IPS-20b (cell line): ENCODE measurements around the gene CEACAM18.
"Not testable (repeated sequence)": the region's sequence is repeated elsewhere in the genome, so short reads cannot be mapped to it uniquely, and the experiment has no call there.

Source experiments
- H3K27ac ChIP-seq: one replicate; pipeline ENCODE4 v1.5.1; 2013; ENCODE audit warnings: low read length
- H3K27me3 ChIP-seq: 2 replicates; pipeline ENCODE4 v1.6.1; 2013; ENCODE audit warnings: mild to moderate bottlenecking, low read length, inconsistent platforms; ENCODE audit not compliant: insufficient read depth
- H3K36me3 ChIP-seq: 2 replicates; pipeline ENCODE4 v1.6.1; 2013; ENCODE audit warnings: low read depth, mild to moderate bottlenecking, inconsistent platforms, low read length, moderate library complexity; ENCODE audit not compliant: insufficient read depth
- H3K4me1 ChIP-seq: 2 replicates; pipeline ENCODE4 v1.6.1; 2013; ENCODE audit warnings: mild to moderate bottlenecking, control low read depth, inconsistent platforms, low read length, moderate library complexity; ENCODE audit not compliant: insufficient read depth
- H3K4me3 ChIP-seq: 2 replicates; pipeline ENCODE4 v1.5.1; 2013; ENCODE audit warnings: mild to moderate bottlenecking, low read length, inconsistent platforms
- H3K9ac ChIP-seq: 2 replicates; pipeline ENCODE4 v1.6.1; 2013; ENCODE audit warnings: low read depth, mild to moderate bottlenecking, inconsistent platforms, low read length, moderate library complexity
- H3K9me3 ChIP-seq: 2 replicates; pipeline ENCODE4 v1.6.1; 2013; ENCODE audit warnings: mild to moderate bottlenecking, low read depth, low read length, inconsistent platforms; ENCODE audit not compliant: insufficient read depth

The CEACAM18 gene

GRCh38 chr19:51463976-51464581 lies 14.3 kb upstream of the CEACAM18 start:
- not testable (repeated sequence) for H3K9ac ChIP-seq, H3K36me3 ChIP-seq, H3K9me3 ChIP-seq, H3K4me3 ChIP-seq, H3K27ac ChIP-seq, H3K4me1 ChIP-seq
- H3K27me3 ChIP-seq: peaks cover 44% of the 10 kb centered on the region

GRCh38 chr19:51466723-51467122 lies 11.6 kb upstream of the CEACAM18 start:
- H3K4me1 ChIP-seq: no peaks in the 10 kb centered on the region
- H3K27ac ChIP-seq: no peak overlapping the region
- no peak overlapping the region for H3K4me3 ChIP-seq
- H3K27me3 ChIP-seq: peaks cover 44% of the 10 kb centered on the region
- no peaks in the 10 kb centered on the region for H3K36me3 ChIP-seq
- no peak overlapping the region for H3K9ac ChIP-seq
- H3K9me3 ChIP-seq: no peaks in the 10 kb centered on the region

DNA sequence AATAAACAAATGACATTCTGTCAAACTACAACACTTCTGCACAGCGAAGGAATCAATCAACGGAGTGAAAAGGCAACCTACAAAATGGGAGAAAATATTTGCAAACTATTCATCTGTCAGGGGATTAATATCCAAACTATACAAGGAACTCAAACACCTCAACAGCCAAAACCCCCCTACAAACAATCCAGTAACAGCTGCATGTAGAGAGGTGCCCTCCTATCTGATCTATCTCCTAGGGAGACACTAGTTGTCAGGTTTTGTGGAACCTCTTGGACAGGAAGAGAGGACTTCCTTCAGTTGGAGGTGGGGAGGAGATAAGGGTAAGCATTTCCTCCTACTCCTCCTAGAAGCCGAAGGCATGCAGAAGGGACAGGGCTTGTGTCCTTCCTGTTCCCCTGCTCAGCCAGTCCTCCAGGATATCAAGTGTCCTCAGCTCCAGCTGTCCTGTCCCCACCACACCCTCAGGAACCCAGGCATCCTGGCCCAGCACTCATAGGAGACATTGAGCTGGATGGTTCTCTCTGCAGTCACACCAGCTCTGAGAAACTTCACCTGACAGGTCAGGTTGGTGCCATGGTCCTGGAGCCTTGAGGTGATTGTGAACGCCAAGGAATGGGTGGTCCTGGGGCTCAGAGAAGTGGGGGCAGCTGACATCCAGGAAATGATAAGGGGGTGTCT lies 10.3 kb upstream of the CEACAM18 start:
- no peaks in the 10 kb centered on the region for H3K36me3 ChIP-seq
- H3K4me3 ChIP-seq: no peak overlapping the region
- no peak overlapping the region for H3K9ac ChIP-seq
- H3K4me1 ChIP-seq: no peaks in the 10 kb centered on the region
- H3K27ac ChIP-seq: no peak overlapping the region
- peaks cover 42% of the 10 kb centered on the region for H3K27me3 ChIP-seq
- H3K9me3 ChIP-seq: no peaks in the 10 kb centered on the region

- no peak overlapping the region for H3K9ac ChIP-seq
- no peak overlapping the region for H3K4me3 ChIP-seq
- H3K9me3 ChIP-seq: no peaks in the 10 kb centered on the region
- no peaks in the 10 kb centered on the region for H3K36me3 ChIP-seq
- H3K27ac ChIP-seq: no peak overlapping the region
- peaks cover 41% of the 10 kb centered on the region for H3K27me3 ChIP-seq
- H3K4me1 ChIP-seq: no peaks in the 10 kb centered on the region
These were observed 9.8 kb upstream of the CEACAM18 start for GRCh38 chr19:51468545-51468920.

GRCh38 chr19:51469162-51469561 lies 9.2 kb upstream of the CEACAM18 start:
- no peak overlapping the region for H3K9ac ChIP-seq
- peaks cover 43% of the 10 kb centered on the region for H3K27me3 ChIP-seq
- no peaks in the 10 kb centered on the region for H3K36me3 ChIP-seq
- H3K4me3 ChIP-seq: no peak overlapping the region
- H3K27ac ChIP-seq: no peak overlapping the region
- H3K4me1 ChIP-seq: no peaks in the 10 kb centered on the region
- H3K9me3 ChIP-seq: no peaks in the 10 kb centered on the region

- peaks cover 39% of the 10 kb centered on the region for H3K27me3 ChIP-seq
- no peaks in the 10 kb centered on the region for H3K36me3 ChIP-seq
- no peak overlapping the region for H3K9ac ChIP-seq
- no peak overlapping the region for H3K4me3 ChIP-seq
- H3K27ac ChIP-seq: no peak overlapping the region
- H3K4me1 ChIP-seq: no peaks in the 10 kb centered on the region
- no peaks in the 10 kb centered on the region for H3K9me3 ChIP-seq
These were observed 8.7 kb upstream of the CEACAM18 start for GRCh38 chr19:51469629-51470028.

- H3K27me3 ChIP-seq: peaks cover 27% of the 10 kb centered on the region
- no peaks in the 10 kb centered on the region for H3K4me1 ChIP-seq
- no peak overlapping the region for H3K4me3 ChIP-seq
These were observed 7.4 kb upstream of the CEACAM18 start for GRCh38 chr19:51470966-51471365.

DNA sequence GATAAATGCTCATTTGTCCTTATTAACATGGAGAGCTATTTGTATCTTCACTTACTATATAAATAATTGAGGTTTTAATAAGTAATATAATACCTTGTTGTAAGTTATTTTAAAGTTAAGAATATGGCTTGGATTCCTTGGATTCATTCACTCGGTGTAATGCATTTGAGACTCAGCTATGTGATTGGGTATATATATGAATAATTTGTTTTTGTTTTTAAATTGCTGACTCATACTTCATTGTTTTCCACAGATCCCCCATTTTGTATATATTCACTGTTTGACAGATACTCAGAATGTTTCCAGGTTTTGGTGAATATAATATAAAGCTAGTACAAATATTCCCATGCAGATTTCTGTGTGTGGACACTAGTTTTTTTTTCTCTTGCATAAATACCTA lies 6.8 kb upstream of the CEACAM18 start:
- no peak overlapping the region for H3K4me3 ChIP-seq
- H3K36me3 ChIP-seq: no peaks in the 10 kb centered on the region
- H3K9ac ChIP-seq: no peak overlapping the region
- H3K27ac ChIP-seq: no peak overlapping the region
- no peaks in the 10 kb centered on the region for H3K9me3 ChIP-seq
- H3K27me3 ChIP-seq: peaks cover 22% of the 10 kb centered on the region
- no peaks in the 10 kb centered on the region for H3K4me1 ChIP-seq

More at GRCh38 chr19:51470966-51471365, 7.4 kb upstream of the CEACAM18 start:
- Histone ChIP-seq H3K36me3 (no peaks in the 10 kb centered on the region), H3K9ac (no peak overlapping the region), H3K27ac (no peak overlapping the region), H3K9me3 (no peaks in the 10 kb centered on the region)

- Histone ChIP-seq H3K27ac (no peak overlapping the region), H3K9ac (no peak overlapping the region), H3K27me3 (peaks cover 11% of the 10 kb centered on the region; the same call in 1 of the 2 replicates), H3K4me3 (no peak overlapping the region), H3K9me3 (no peaks in the 10 kb centered on the region), H3K36me3 (no peaks in the 10 kb centered on the region), H3K4me1 (no peaks in the 10 kb centered on the region)
These were observed 5.7 kb upstream of the CEACAM18 start for GRCh38 chr19:51472607-51473006.

GRCh38 chr19:51473009-51473707 lies 5.2 kb upstream of the CEACAM18 start:
- no peak overlapping the region for H3K27ac ChIP-seq
- no peaks in the 10 kb centered on the region for H3K4me1 ChIP-seq
- peaks cover 5% of the 10 kb centered on the region; the same call in 1 of the 2 replicates for H3K27me3 ChIP-seq
- H3K4me3 ChIP-seq: no peak overlapping the region
- no peaks in the 10 kb centered on the region for H3K9me3 ChIP-seq
- no peaks in the 10 kb centered on the region for H3K36me3 ChIP-seq
- H3K9ac ChIP-seq: no peak overlapping the region

DNA sequence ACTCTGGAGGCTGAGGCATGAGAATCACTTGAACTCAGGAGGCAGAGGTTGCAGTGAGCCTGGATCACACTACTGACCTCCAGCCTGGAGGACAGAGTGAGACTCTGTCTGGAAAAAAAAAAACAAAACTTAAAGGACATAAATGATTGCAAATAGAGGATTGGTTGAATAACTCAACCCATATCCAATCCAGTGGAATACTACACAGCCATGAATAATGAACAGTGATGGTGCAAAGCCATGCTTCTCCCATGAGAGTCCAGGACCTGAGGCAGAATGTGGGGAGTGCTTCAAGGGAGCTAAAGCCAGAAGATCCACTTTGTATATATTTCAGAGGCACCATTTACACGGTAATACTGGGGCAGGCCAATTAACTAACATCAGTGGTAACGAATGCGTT lies 2.2 kb upstream of the CEACAM18 start:
- Histone ChIP-seq H3K27me3 (peaks cover 5% of the 10 kb centered on the region; the same call in 1 of the 2 replicates), H3K4me1 (no peaks in the 10 kb centered on the region), H3K9me3 (peaks cover 4% of the 10 kb centered on the region; the same call in 1 of the 2 replicates), H3K27ac (no peak overlapping the region), H3K36me3 (no peaks in the 10 kb centered on the region), H3K4me3 (no peak overlapping the region), H3K9ac (no peak overlapping the region)

- Histone ChIP-seq H3K27me3 (peaks cover 5% of the 10 kb centered on the region; the same call in 1 of the 2 replicates), H3K4me1 (no peaks in the 10 kb centered on the region), H3K36me3 (no peaks in the 10 kb centered on the region), H3K27ac (no peak overlapping the region), H3K4me3 (no peak overlapping the region), H3K9ac (no peak overlapping the region), H3K9me3 (peaks cover 4% of the 10 kb centered on the region; the same call in 1 of the 2 replicates)
These were observed 995 bp upstream of the CEACAM18 start for GRCh38 chr19:51477344-51477743.
